ENCODE data around the gene SEC14L2.

SEC14L2 gene

GRCh38 chr22:30426388-30427353 is 29.9 kb downstream of the SEC14L2 start:
- TF ChIP-seq EZH2 (IDR thresholded peaks at IDR 0.05; ENCODE audit: borderline replicate concordance, low read length): no peak
- peak; percentile 80 for TF ChIP-seq CTCF (IDR thresholded peaks at IDR 0.05; ENCODE audit: low read length)
- Histone ChIP-seq H3F3A (ENCODE audit: insufficient read depth, low read length) (no peaks in the 10 kb centered on the region), H3K9me2 (ENCODE audit: low read depth, low read length) (no peaks in the 10 kb centered on the region), H2AFZ (ENCODE audit: low read length) (0 out of 2 replicates have a peak overlapping the region, but pooled peaks have one; percentile 1), H4K20me1 (ENCODE audit: insufficient read depth, low read length) (no peaks in the 10 kb centered on the region), H3K36me3 (ENCODE audit: insufficient read depth, low read length) (peaks cover 23% of the 10 kb centered on the region), H3K9me3 (ENCODE audit: low read length) (no peaks in the 10 kb centered on the region), H3K4me3 (ENCODE audit: low read depth, low read length, poor library complexity, severe bottlenecking) (peak overlapping the region; percentile 81), H3K9ac (ENCODE audit: low read length) (peak overlapping the region; percentile 87), H3K4me1 (ENCODE audit: insufficient read depth, low read length, severe bottlenecking) (peaks cover 38% of the 10 kb centered on the region), H3K27ac (ENCODE audit: low read depth, low read length, poor library complexity, severe bottlenecking) (peak overlapping the region; percentile 67), H3K4me2 (ENCODE audit: low read length) (peak overlapping the region; percentile 81), H3K79me2 (ENCODE audit: insufficient read depth, low read length) (no peaks in the 10 kb centered on the region), H3K27me3 (ENCODE audit: insufficient read depth, low read length) (no peaks in the 10 kb centered on the region)

- H3K4me2 ChIP-seq (ENCODE audit: low read length): no peak overlapping the region
- no peak overlapping the region for H3K9ac ChIP-seq (ENCODE audit: low read length)
- no peaks in the 10 kb centered on the region for H4K20me1 ChIP-seq (ENCODE audit: insufficient read depth, low read length)
- H3K36me3 ChIP-seq (ENCODE audit: insufficient read depth, low read length): peaks cover 23% of the 10 kb centered on the region
- no peak overlapping the region for H2AFZ ChIP-seq (ENCODE audit: low read length)
- H3K4me1 ChIP-seq (ENCODE audit: insufficient read depth, low read length, severe bottlenecking): peaks cover 26% of the 10 kb centered on the region
- H3K4me3 ChIP-seq (ENCODE audit: low read depth, low read length, poor library complexity, severe bottlenecking): no peak overlapping the region
- no peaks in the 10 kb centered on the region for H3K9me2 ChIP-seq (ENCODE audit: low read depth, low read length)
- H3K79me2 ChIP-seq (ENCODE audit: insufficient read depth, low read length): no peaks in the 10 kb centered on the region
- no peaks in the 10 kb centered on the region for H3K9me3 ChIP-seq (ENCODE audit: low read length)
- TF ChIP-seq EZH2 (IDR thresholded peaks at IDR 0.05; ENCODE audit: borderline replicate concordance, low read length) (no peak), CTCF (IDR thresholded peaks at IDR 0.05; ENCODE audit: low read length) (no peak)
- H3K27me3 ChIP-seq (ENCODE audit: insufficient read depth, low read length): no peaks in the 10 kb centered on the region
- H3F3A ChIP-seq (ENCODE audit: insufficient read depth, low read length): no peaks in the 10 kb centered on the region
- H3K27ac ChIP-seq (ENCODE audit: low read depth, low read length, poor library complexity, severe bottlenecking): no peak overlapping the region
Observed at GRCh38 chr22:30427871-30428270, 31.1 kb downstream of the SEC14L2 start.

DNA sequence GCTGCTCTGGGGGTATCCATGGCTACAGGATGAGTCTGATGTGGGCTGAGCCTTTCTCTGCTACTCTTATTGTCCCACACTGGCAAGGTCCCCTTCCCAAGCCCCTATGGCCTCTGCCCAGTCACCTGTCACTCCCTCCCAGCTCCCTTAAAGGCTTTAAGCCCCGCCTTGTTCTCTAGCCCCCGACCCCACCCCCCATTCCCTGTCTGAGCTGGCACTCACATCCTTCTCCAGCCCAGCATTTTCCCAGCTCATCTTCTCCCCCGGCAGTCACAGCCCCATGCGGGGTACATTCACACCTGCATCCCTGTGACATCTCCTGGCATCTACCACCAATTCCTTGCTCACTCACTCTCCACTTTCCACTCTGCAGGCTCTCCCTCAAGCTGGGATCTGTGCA is 33.1 kb downstream of the SEC14L2 start:
- Histone ChIP-seq H3K4me2 (ENCODE audit: low read length) (no peak overlapping the region), H3K9ac (ENCODE audit: low read length) (no peak overlapping the region), H3K27ac (ENCODE audit: low read depth, low read length, poor library complexity, severe bottlenecking) (no peak overlapping the region), H3K4me1 (ENCODE audit: insufficient read depth, low read length, severe bottlenecking) (peaks cover 19% of the 10 kb centered on the region), H3K4me3 (ENCODE audit: low read depth, low read length, poor library complexity, severe bottlenecking) (no peak overlapping the region), H3F3A (ENCODE audit: insufficient read depth, low read length) (no peaks in the 10 kb centered on the region), H3K36me3 (ENCODE audit: insufficient read depth, low read length) (peaks cover 23% of the 10 kb centered on the region), H3K27me3 (ENCODE audit: insufficient read depth, low read length) (no peaks in the 10 kb centered on the region), H4K20me1 (ENCODE audit: insufficient read depth, low read length) (no peaks in the 10 kb centered on the region), H3K79me2 (ENCODE audit: insufficient read depth, low read length) (no peaks in the 10 kb centered on the region), H3K9me3 (ENCODE audit: low read length) (no peaks in the 10 kb centered on the region), H3K9me2 (ENCODE audit: low read depth, low read length) (no peaks in the 10 kb centered on the region), H2AFZ (ENCODE audit: low read length) (no peak overlapping the region)
- no peak for TF ChIP-seq CTCF (IDR thresholded peaks at IDR 0.05; ENCODE audit: low read length)
- TF ChIP-seq EZH2 (IDR thresholded peaks at IDR 0.05; ENCODE audit: borderline replicate concordance, low read length): no peak
